HG02642 (cell line): ENCODE data around the gene PLEKHH2.

Experiments
- ATAC-seq: cut with Tn5 transposase; IDR thresholded peaks from one replicate; pipeline ENCODE4 v1.9.1; 2021; ENCODE audit warnings: mild to moderate bottlenecking; ENCODE audit not compliant: unreplicated experiment, poor library complexity

The PLEKHH2 gene

DNA sequence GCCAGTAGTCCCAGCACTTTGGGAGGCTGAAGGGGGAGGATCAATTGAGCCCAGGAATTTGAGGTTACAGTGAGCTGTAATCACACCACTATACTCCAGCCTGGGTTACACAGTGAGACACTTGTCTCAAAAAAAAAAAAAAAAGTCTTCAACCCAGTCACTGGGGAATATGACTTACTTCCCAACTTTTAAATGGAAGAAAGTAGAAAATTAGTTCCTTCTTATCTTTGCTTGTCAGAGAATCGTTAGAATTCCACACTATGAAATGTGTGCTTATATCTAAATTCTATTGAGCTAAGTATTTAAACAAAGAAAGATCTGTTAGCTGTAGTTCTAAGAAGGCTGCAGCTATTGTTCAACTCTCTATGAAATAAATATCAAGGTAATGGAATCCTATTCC is 159.1 kb downstream of the PLEKHH2 start:
- ATAC-seq: no peak

GRCh38 chr2:43798300-43798699 is 161.2 kb downstream of the PLEKHH2 start:
- ATAC-seq: no peak

DNA sequence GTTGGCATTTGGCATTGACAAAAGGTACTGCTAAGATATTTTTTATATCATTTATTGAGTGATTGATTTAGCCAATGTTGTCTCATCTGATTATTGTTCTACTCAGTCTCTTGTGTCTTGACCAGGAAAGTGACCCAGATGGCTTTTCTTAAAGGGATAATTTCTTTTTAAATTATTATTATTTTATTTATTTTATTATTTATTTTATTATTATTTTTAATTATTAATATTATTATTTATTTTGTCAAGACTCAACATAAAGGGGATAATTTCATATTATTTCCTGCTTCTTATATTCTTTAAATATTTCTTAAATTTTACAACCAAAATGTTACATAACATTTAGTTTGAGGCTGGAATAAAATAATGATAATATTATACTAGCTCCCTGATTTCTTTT is 163.8 kb downstream of the PLEKHH2 start:
- ATAC-seq: no peak

DNA sequence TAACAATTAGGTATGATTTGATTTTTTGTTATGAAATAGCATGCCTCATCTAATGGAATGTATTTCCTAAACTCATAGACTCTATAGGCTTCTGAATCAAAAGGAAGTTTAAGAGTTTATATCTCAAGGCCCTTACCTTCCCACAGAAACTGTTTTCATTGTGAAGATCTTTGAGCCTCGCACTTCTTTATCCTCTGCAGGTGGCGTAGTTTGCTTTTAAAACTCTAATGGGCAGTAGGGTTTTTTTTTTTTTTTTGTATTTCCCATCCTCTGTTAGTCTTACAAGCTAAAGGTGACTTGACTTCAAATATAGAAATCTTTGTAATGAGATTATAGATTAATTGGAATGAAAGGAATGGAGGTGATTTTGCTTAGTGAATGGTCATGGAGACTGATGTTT is 165.1 kb downstream of the PLEKHH2 start:
- ATAC-seq: no peak

DNA sequence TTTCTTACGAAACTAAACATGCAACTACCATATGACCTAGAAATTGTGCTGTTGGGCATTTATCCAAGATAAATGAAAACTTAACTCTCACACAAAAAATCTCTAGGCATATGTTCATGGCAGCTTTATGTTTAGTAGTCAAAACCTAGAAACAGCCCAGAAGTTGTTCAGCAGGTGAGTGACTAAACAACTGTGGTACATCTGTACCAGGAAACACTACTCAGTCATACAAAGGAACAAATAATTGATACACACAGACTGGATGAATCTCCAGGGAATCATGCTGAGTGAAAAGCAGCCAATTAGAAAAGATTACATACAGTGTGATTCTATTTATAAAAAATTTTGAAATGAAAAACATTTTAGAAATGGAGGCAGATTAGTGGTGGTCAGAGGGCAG is 166.1 kb downstream of the PLEKHH2 start:
- ATAC-seq: no peak

- no peak for ATAC-seq
These were observed 169.6 kb downstream of the PLEKHH2 start for GRCh38 chr2:43806719-43807031.

- no peak for ATAC-seq
These were observed 173.4 kb downstream of the PLEKHH2 start for GRCh38 chr2:43810452-43810851.

GRCh38 chr2:43810888-43811287 is 173.8 kb downstream of the PLEKHH2 start:
- ATAC-seq: no peak

GRCh38 chr2:43812006-43812405 is 174.9 kb downstream of the PLEKHH2 start:
- ATAC-seq: no peak

DNA sequence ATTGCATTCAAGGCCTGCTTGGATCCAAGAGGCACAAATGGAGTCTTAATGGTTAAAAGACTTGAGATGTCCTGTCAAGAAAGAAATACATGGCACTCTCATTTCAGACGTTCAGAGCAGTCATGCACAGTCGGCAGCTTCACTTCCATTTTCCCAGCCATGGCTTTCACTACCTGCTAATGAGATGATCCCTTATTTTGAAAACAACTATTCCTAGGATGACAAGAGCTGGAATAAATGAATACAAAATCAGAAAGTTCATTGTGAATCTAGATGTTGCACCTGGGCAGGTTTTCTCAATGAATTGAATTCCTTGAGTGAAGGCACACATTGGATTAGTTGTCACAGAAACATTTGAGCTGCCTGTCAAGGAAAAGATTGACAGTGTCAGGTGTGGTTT is 175.9 kb downstream of the PLEKHH2 start:
- no peak for ATAC-seq

DNA sequence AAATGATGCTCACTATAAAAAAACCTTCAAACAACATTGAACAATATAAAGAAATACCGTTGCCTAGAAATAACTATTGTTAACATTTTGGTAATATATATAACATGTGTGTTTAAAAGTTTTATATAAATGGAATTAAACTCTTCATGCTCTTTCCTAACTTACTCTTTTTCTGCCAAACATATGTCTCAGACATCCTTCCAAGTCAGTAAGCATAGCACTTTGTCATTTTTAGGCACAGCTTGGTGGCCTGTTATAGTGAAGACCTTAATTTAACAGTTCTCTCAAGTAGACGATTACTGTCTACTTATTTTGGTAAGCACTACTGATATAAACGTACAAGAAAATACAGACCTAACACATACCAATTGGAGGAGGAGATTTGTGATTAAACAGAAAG is 177.7 kb downstream of the PLEKHH2 start:
- no peak for ATAC-seq
